Fibroblast of the aortic adventitia (primary cell): Measurements from ENCODE around the gene CENPI. TPM values are rescaled to one million over a fixed set of nuclear protein-coding genes. Genes with fewer than 3 reads are reported as not detected.

Experiments used
- DNase-seq: peaks from one replicate; pipeline ENCODE4 v3.0.0-alpha.2; 2010; ENCODE audit warnings: low read depth
- H3K4me3 ChIP-seq: 2 replicates; pipeline ENCODE4 v1.5.1; 2011; ENCODE audit warnings: low read depth, mild to moderate bottlenecking, control low read depth, low read length, moderate library complexity
- CTCF ChIP-seq: IDR thresholded peaks from 2 replicates; pipeline ENCODE4 v1.5.1; 2011; ENCODE audit warnings: mild to moderate bottlenecking, low read length, control low read depth, inconsistent platforms; ENCODE audit not compliant: insufficient read depth
- total RNA-seq: library from RNA; depleted of rRNA; stranded (reverse); fragments of >200 nt; gene quantifications from 2 replicates; pipeline ENCODE4 v1.2.3, GENCODE V29; 2012; ENCODE audit warnings: low replicate concordance

Gene CENPI
- total RNA-seq, 1 donor, result 23.4 TPM

GRCh38 chrX:101071582-101071981 is 26.4 kb upstream of the CENPI start:
- no peak overlapping the region for H3K4me3 ChIP-seq
- TF ChIP-seq CTCF, result no peak
- DNase-seq, result no peak

- no peak for TF ChIP-seq CTCF
- peak within 1 kb of the TSS; percentile 67 for H3K4me3 ChIP-seq
- DNase-seq, result peak; percentile 44
These were observed 19.0 kb upstream of the CENPI start, which contains the start of gene TMEM35A for GRCh38 chrX:101078716-101079598. Gene TMEM35A (plus strand): TSS chrX:101078879. CDS start chrX:101079003, 124 bp downstream.

GRCh38 chrX:101079736-101080270 is 18.2 kb upstream of the CENPI start:
- no peak for DNase-seq
- H3K4me3 ChIP-seq, result peak overlapping the region; percentile 67
- no peak for TF ChIP-seq CTCF

DNA sequence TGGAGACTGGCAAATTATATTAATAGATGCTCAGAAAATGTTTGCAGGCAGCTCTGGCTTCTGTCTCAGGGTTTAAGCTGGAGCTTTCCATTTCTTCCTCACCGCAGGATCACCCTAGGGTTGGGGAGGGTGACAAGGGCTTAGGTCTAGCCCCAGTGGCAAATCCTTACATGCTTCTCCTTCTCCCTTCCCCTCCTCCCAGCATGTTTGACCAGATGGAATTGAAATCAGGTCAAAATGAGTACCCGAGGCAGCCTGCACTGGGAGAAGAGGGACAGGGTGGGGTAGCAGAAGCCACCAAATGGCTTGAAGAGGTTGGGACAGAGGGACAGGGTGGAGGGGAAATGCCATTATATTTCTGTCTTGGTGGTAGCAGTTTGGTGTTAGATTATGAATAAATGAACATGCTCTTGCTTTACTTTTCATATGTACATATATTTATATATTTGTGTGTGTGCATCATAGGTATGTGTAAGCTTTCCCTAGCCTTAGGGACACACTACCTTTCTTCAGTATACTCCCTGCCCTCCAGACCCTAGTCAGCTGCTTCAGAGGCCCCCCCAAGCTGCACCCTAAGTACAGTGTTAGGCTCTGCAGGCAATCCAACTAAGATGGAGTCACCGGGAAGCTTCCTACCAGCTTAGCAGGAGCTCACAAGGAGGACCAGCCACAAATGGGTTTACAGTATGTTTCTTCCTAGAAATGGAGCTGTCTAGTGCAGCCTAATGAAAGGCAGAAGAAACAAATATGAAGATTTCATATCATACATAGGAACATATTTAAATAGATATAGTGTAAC is 17.5 kb upstream of the CENPI start:
- DNase-seq, result no peak
- peak overlapping the region; percentile 67 for H3K4me3 ChIP-seq
- no peak for TF ChIP-seq CTCF

- no peak for TF ChIP-seq CTCF
- H3K4me3 ChIP-seq, result no peak overlapping the region
- DNase-seq, result peak; percentile 11
These were observed 16.8 kb upstream of the CENPI start for GRCh38 chrX:101081231-101081630.

DNA sequence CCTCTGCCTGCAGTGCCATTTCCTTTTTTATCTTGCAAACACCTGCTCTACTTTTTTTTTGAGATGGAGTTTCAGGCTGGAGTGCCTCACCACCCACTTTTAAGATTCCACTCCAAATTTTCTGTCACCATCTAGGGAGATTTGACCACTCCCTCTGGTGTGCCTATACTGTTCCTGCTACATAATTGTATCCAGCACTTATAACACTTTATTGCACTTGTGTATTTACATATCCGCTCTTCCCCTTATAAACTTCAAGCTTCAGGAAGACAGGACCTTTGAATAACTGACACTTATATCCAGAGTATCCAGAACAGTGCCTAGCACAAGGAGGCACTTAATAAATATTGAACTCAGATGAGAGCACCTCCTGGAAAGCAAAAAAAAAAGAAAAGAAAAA is 6.2 kb upstream of the CENPI start:
- no peak for TF ChIP-seq CTCF

More for the DNA sequence above, 6.2 kb upstream of the CENPI start:
- H3K4me3 ChIP-seq, result no peak overlapping the region
- DNase-seq, result no peak
